Measurements from ENCODE around the gene GALNT17. TPM values are rescaled to one million over a fixed set of nuclear protein-coding genes. Genes with fewer than 3 reads are reported as not detected.

Gene GALNT17
- not detected in 2 replicates for total RNA-seq

DNA sequence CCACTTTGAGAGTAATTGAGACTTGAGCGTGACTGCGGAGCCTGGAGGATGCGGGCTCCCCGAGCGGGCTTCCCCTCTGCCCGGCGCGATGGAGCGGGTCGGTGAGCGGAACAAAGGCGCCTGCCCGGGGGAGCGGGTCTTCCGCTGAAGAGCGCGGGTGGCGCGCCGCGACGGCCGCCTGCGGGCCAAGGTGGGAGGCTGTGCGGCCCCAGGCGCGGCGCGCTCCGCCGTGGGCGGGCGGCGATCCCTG is at the start of gene GALNT17:
TSS of gene GALNT17 (plus strand) at position 18 of the 250 bp plus-strand sequence.

